ENCODE measurements around the gene ACSL6.

The ACSL6 gene

DNA sequence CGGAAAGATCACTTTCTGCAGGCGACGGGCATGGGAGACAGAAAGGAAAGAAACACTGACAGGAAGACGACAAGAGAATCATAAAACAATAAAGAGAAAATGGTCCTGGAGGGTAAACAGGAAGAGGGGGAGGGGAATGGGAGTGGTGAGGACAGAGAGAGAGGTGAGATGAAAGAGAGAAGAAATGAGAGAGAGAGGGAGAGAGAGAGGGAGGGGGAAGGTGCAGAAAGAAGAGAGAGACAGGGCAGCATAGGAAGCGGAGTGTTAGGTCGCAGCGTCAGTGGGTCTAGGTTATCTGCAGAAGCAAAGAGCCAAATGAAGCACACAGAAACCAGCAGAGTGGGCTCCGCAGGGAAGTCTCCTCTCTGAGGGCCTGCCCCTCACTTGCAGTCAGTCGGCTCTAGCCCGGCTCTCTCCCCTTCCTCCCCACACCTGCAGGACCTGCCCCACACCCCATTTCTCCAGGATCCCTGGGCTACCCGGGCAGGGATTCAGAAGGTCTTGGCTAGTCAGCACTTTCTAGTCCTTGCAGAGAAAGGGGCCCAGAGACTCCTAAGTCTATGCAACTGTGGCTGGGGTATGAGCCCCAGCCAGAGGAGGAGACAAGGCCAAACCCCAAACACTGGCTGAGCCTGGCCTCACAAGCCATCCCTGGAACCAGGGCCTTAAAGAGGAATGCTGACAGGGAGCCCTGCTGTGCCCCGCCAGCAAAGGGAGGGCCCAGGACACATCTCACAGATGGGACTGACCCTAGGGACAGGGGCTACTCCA is 36.3 kb downstream of the ACSL6 start:
- peak in 1 of 2 donors; percentile 20 for ATAC-seq

DNA sequence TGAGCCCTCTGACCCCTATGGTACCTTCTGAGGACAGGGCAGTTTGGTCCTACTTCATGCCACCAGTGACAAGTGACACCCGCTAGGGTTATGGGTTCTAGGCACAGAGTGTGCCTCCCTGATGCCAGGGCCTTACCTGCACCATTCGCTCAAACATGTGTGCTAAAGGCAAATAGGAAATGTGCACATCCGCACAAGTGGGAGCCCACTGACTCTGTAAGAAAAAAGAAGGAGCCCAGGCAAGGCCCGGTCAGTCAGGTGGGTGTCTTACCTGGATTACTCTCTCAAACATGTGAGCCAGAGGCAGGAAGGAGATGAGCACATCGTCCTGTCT is 36.9 kb downstream of the ACSL6 start:
- ATAC-seq: peak in 1 of 2 donors; percentile 18

DNA sequence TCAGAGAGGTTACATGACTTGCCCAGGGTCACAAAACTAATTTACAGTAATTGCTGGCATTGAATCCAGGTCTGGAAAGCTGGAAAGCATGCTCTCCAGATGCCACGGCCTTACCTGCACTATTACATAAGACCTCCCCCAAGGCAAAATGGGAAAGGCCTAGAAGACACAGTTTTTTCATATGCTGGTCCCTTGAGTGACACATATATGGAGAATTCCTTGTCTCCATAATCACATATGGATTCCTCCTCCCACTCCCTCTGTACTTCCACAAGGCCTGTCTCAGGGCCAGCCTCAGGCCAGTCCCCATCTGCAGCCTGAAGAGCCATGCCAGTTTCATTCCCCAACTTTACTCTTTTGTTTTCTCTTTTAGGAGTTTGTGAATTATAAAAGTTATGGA is 37.4 kb downstream of the ACSL6 start:
- ATAC-seq: no peak

DNA sequence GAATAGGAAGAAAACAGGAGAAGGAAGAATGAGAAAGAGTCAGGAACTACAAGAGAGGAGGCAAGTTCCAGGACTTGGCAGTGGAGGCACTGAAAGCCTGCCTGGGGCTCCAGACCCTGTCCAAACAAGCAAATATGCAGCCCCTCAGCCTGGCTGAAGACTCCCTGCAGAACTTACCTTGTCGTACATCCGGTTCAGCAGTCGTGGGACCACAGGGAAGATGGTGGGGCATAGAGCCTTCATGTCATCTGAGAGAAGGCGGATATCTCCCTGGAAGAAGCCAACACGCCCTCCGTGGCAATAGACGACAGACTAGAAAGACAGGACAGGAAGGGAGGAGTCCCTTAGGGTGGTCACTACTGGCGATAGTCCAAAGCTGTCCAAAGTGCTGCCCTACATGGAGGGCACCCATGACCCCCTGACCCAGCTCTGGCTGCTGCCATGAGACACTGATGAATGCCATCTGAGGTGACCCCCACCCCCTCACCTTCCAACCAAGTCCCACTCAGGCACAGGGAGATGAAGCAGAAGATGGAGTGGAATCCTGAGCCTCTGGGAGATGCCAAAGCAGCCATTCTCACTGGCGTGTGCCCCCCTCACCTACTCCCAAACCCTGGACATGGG is 38.3 kb downstream of the ACSL6 start:
- ATAC-seq: no peak

DNA sequence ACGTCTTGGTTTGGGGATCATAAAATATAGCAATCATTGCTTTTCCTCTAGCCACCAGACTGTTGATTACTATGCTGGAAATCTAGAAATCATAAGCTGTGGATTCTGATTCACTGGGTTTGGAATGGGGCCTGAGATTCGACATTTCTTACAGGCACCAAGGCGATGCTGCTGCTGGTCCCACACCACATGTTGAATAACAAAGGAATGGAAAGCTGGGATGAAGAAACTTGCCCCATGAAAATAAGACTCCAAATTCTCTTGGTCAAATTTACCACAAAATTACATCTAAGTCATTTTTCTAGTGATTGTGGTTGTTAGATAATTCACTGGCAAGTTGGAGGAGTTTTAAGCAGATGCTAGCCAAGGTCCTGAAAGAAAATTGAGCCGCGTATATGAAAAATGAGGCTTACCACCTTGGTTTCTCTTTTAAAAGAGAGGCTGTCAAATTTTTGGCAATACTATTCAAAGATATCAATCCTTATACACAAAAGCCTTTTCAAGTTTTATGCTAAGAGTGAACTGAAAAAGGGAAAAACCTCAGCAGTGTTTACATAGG is 43.0 kb downstream of the ACSL6 start:
- no peak for ATAC-seq

DNA sequence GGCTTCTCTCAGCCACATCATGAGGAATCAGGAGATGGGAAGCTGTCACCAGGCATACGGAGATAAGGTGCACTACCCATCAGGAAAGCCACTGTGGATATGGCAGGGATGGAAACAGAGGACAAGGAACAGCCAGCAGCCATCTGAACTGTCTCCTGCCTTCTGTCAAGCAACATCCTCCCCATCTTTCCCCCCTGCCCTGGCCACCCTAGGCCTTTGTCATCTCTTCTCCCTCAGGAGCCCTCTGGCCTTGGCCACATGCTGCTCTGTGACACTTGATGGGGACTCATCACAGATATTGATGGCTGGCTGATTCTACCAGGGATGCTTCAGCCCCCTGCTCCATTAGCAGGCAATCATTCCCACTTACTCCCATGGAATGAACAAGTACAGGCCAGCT is 44.9 kb downstream of the ACSL6 start:
- no peak for ATAC-seq

DNA sequence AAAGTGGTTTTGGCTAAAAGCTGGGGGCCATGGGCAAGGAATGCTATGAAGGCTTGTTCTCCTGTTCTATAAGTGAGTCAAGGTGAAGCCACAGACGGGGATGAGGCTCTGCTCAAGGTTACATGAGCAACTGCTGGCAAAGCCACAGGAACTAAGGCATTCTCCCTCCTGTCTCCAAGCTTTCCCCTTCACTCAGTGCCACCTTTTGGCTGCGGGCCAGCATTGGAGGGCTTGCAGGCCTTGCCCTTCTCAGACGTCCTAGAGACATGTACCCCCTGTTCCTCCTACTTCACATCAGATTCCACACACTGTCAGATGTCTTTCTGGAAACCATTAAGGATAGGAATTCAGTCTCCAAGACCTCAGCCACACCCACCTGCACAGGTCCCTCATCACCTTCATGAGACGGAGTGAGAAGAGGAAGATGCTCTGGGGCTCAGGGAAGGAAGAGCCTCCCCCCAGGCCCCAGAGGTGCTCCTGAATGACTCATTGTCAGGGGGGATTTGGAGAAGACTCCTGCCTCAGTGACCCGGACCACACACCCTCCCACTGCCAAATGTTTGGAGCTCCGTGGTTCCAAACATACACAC is 45.5 kb downstream of the ACSL6 start:
- no peak for ATAC-seq

DNA sequence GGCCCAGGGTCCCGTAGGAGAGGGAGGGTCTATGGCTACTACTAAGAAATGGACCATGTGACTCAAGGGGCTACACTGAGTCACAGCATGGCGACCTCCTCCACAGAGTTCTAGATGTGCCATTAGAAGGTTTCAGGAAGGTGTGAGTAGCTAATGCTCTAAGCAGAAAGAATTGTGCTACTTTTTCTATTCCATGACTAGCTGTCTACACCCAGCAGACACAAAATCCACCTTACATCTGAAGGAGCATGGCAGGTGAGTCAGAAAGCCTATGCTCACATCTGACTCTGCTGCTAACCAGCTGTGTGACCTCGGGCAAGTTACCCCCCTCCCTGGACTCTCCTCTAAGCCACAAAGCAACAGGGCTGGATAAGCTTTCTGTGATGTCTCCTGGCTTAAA is 51.6 kb downstream of the ACSL6 start:
- ATAC-seq: peak; percentile 73 to 80

DNA sequence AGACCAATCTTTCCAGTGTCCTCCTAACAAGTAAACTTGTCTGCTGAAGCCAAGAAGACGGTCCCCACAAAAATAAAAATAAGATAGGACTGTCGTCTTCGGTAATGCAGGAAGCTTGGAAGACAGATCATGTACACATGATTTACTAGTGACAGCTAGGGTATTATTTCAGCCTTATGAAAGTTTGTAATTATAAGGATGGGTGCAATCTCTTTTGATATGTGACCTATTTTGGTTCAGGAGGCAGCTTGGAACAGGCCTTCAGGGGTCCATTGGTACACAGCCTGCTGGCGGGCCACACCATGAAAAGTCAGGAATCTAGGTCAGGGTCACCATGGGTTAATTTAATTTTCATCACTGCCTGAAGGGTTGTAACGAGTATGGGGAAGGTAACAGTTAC is 52.3 kb downstream of the ACSL6 start:
- no peak for ATAC-seq

DNA sequence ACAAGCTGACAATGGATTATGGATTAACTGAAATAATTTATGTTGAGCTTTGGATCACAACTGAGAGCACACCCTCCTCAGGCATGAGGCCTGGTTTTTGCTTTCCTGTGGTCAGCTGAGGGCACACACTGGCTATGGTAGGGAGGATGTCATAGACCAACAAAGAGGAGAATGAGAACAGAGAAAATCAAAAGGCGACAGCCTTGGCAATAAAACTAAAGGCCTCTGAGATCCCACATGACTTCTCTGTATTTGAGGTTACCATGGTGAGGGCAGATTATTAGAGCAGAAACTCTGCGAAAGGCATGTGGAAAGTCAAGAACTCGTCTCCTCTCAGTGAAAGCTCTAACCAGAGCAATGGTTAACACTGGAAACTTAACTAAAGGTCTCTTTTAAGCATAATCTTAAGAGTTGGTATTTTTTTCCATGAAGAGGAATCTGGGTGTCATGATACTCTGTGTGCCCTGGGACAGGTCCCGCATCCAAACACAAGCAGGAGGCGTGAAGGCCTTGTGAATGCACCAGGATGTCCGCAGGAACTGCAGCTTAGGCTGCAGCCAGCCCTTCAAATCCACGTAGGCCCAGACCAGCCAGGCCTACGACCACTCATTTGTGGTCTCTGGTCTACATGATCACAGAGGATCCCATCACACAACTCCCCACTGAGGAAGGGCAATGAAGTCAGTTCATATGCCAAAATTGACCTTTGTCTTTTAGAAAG is 53.6 kb downstream of the ACSL6 start:
- ATAC-seq: no peak

DNA sequence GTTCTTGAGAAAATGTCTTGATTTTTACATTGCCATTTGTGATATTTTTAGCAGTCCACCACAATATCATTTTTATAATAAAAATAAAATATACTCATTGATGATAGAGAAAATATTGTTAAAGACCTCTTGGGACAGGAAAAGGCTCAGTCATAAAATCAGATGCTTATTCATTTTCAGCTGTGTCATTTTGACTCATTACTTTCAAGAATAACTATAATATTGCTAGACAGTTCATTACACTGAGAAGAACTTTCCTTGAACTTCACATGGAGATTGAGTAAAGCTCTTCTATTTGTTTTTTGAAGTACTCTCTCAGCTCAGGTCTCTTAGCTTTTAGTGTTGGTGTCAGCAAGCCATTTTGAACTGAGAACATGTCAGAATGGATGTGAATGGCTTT is 57.5 kb downstream of the ACSL6 start:
- ATAC-seq: peak; percentile 51 to 65

DNA sequence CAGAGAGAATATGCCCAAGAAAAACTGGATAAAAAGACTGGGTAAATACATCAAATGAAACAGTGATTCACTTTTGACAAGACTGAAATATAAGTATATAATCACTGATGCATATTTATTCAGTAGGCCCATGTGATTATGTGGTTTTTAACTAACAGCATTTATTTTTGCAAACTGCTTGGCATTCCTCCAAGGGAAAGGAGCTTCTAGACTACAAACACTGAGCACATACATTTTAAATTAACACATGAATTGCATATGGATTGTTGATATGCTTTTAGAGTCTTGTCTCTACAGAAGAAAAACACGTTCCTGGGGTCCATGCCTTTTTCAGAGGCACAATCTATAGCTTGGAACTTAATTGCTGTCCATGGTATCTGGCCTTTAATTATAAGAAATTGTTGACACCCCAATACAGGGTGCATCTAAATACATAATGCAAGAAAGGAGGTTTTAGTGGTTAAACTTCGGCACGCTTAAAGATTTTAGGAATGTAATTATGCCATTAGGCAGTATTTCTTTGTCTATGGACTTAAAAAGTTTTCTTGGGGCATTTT is 59.1 kb downstream of the ACSL6 start:
- ATAC-seq: no peak

DNA sequence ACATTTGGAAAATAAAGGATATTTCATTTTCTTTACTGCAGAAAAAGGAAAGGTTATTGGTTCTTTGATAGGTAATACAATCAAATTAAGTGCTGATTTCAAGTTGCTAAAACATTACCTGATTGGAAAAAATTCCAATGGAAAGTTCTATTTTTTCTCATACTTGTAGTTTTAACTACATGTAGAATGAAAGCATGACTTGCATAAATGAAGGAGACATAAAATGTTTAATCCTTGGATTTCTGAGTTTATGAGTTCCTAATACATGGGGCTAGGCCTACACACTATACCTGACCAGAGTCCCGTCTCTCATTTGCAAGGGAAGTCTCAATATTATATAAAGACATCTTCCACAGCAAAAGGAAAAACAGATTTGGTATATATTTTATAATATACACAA is 60.8 kb downstream of the ACSL6 start:
- no peak for ATAC-seq

DNA sequence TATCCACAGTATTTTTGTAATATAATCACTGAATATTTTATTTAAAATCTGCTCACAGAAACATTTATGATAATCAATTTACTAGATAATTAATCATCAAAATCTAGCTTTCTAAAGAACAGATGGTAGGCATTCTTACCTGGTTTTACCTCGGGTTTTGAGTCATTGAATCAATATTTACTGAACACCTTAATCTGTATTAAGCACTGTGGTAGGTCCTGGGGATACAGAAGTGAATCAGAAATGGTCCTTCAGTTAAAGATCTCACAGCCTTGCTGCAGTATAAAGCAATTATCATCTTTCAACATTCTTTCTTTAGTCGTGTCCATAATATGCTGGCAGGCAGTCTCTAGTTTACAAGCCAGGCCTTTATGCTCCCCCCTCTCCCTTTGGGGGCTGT is 64.0 kb downstream of the ACSL6 start:
- no peak for ATAC-seq

DNA sequence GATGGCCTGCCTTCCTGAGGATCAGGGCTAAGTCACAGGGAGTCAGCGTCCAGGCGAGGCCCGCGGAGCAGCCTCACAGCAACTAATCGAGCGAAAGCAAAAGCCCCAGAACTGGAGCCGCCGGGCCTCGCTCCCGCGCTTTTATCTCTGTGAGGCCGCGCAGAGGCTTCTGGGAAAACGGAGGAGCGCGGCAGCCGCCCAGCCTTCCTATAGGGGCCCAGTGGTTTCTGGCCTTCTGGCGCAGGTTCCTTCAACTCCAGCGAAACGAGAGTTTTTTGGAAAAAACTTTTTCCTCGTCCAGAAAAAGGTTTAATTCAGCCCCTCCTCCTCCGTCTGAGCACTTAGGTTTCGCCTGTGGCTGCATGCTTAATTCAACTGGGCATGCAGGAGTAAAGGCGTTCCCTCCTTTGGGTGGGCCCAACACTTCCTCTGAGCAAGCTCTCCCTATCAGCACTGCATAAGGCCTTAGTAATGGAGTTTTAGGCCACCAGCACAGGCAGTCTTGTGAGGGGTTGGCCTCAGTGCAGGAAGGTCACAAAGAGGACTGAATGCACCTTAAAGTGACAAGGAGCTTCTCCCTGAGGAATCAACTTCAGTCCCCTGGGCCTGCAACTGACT is 65.8 kb downstream of the ACSL6 start, which contains the start of gene MEIKIN:
Gene MEIKIN (minus strand): TSS at position 113 of the 618 bp plus-strand sequence. CDS start 158 bp downstream, outside the sequence.
- no peak for ATAC-seq

DNA sequence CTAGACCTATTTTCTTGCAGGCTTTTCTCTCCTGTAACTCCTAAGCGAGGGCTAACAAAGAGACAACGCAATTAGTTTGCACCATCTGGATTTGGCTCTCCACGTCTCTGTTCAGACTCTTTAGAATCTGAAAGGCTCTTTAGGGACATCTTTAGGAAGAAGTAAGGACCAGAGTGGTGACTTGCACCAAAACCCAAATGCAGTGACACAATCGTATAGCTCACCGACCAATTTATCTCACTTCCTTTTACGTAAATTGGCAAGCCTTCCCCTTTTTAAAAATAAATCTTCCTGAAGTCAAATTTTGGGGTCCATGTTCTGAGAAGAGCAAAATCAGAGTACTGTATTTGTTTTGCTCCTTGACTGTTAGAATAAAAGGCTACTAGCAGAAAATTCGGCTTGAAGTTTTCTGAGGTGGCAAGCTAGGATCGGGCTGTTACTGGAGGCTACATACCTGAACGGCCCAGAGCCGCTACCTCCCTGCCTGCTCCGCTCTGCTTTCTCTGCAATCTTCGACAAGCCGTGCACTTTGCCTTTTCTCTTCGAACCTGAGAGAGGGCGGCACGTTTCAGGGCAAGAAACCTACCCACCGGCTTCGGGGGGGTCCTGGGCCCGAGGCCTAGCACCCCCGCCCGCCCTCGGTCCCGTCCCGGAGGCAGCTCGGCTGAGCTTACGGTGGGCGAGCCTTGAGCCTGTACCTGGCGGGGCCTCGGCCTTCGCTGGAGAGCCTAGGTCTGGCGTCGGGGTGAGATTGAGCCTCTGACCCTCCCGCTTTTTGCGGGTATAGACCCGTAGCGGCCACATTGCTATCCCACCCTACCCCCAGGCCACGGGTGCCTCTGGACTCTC is 66.5 kb downstream of the ACSL6 start:
- ATAC-seq: no peak

DNA sequence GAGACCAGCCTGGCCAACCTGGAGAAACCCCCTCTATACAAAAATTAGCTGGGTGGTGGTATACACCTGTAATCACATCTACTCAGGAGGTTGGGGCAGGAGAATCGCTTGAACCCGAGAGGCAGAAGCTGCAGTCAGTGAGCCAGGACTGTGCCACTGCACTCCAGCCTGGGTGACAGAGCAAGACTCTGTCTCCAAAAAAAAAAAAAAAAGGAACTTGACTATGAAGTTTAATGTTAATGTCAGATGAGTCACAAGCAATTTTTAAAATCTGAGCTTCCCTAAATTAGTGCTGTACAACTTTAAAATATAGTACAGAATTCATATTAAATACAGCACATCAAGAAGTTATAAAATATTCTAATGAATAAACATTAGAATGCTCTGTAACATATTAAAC is 67.5 kb downstream of the ACSL6 start:
- ATAC-seq: no peak

DNA sequence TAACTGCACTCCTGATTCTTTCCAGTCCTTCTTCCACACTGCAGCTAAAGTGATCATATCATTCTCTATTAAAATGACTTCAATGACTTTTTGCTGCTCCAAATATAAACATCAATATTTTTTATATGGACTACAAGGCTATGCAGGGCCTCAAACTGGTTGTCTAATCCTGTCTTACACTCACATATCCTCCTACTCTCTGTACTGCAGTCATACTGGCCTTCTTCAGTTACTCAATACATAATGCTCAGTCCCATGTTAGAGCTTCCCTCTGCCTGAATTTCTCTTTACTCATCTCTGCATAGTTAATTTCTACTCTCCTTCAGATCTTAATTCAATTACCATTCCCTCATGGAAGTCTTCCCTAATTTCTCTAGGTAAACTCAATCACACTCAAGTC is 69.4 kb downstream of the ACSL6 start:
- no peak for ATAC-seq

DNA sequence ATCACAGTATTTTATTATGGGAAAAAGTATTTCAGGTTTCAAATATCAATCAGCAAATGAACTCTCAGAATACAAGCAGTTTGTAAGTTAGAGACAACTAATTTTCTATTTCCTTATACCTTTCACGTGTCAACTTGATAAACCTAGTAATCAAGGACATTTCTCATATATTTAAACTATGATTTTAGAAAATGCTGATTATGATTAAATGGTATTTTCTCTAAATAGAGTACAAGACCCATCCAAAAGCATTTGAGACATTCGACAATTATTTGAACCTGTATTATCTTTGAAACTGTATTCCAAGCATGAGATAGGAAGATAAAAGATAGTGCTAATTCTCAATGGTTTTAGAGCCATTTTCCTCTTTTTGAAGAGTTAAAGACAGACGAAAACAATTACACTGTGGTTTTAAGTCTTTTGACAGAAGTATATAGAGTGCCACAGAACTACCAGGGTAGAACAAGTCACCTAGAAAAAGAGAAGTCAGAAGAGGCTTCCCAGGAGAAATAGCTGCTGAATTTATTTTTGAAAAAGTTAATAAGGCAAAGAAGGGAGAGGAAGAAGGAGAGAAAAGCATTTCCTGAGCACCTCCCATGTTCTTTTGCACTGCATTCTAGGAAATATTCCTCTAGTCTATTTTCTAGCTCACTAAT is 71.6 kb downstream of the ACSL6 start:
- no peak for ATAC-seq

DNA sequence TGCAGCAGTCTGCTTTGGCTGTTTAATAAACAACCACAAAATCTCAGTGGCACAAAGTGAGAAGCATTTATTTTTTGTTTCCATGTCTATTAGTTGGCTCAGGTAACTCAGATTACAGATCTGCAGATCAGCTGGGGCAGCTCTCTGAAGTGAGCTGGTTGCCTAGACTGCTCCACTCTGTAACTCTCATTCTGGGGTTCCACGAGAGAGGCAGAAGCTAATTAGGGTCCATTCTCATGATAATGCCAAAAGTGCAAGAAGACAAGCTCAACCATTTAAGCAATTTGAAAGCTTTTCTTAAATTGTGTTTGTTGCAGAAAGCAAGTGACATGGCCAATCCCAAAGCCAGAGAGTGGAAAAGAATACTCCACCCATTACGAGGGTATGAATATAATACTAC is 79.2 kb downstream of the ACSL6 start:
- no peak for ATAC-seq

DNA sequence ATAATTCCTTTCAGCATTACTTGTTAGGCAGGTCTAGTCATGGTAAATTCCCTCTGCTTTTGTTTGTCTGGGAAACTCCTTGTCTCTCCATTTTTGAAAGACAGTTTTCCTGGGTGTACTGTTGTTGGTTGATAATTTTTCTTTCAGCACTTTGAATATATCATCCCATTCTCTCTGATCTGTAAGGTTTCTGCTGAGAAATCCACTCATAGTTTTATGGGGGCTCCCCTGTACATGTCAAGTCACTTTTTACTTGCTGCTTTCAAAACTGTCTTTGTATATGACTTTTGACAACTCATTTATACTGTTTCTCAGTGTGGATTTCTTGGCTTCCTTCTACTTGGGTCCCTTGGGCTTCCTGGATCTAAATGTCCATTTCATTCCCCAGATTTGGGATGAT is 82.5 kb downstream of the ACSL6 start:
- ATAC-seq: no peak

Data from activated CD4-positive, CD25-positive, alpha-beta regulatory T cell treated with anti-CD3 and anti-CD28 coated beads, Interleukin-2, amount 50 U/mL, for 24 hours (primary cell).